ENCODE measurements around the gene IQSEC3.
A peak's percentile ranks its signal among the peaks of the same experiment; 100 is the strongest.
"Not testable (repeated sequence)": the region's sequence is repeated elsewhere in the genome, so short reads cannot be mapped to it uniquely, and the experiment has no call there.

The IQSEC3 gene

GRCh38 chr12:205026-205425, 138.5 kb downstream of the IQSEC3 start:
- DNase-seq = no peak

- no peak for DNase-seq
These were observed 140.3 kb downstream of the IQSEC3 start for GRCh38 chr12:206746-207440.

- DNase-seq = no peak
These were observed 141.2 kb downstream of the IQSEC3 start for GRCh38 chr12:207804-208203.

GRCh38 chr12:208813-209212, 142.2 kb downstream of the IQSEC3 start:
- no peak for DNase-seq

DNA sequence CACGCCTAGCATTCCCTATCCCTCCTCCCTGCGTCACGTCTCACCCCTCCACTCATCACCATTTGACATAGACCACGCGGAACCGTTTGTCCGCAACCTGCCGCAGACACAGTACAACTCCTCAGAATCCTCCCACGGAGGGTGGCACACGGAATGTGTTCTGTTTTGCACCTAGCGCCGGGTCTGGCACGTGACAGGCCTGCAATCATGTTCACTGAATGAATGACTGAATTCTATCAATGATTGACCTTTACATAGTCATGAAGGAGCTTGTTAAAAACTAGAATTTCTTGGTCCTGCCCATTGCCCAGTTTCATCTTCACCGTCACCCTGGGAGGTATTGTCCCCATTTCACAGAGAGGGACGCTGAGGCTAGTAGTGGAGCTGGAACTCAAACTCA, 142.7 kb downstream of the IQSEC3 start:
- DNase-seq = no peak

DNA sequence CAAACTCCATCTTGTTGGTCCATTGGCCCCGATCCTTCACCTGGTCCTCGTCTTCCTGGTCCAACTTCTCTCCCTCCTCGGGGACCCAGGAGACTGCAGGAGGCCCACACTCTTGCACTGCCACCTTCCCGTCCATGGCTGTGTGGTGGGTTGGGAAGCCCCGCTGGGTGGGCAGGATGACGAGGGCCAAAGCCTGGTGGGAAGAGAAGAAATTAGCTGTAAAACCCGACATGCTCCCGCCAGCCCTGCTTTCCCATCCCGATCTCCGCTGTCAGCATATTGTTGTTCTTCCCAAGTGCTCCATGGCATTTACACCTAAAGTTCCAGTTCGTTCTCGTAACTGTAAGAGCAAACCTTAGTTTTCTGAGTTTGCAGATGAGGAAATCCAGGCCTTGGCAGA, 143.3 kb downstream of the IQSEC3 start:
- no peak for DNase-seq

DNA sequence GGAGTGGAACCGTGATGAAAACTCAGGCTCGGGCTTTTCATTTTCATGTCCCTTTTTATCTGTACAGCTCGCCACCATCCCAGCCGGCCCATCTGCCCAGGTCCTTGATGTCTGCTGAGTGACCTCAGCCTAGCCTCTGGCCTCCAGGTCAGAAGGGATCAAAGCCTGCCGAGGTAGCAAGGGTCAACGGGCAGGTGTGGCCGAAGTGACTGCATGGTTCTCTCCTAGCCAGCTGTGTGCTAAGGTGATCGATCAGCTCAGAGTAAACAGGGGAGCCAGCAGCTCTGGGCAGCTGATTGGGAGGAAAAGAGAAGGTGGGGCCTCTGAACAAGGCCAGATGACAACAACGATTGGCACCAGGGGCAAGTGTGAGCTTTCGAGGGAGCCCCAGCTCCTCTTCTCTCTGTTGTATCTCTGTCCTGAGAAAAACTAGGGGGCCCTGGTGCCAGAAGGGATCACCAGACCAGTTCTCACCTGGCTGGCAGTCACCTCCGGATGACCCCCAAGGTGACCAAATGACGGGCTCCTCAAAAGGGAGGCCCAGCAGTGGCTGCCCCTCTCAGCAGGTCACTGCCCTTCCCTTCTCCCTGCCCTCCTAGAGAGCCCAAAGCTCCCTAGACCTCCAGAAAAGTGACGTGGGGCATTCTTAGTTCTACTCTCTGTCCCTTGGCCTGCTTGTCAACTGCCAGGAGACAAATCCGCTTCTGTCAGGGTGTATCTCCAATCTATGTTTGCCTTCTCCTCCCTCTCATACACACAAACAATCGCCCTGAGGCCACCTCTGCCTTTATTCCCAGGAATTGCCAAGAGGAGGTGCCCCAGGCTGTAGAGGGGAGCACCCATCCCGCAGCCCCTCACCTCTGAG, 143.9 kb downstream of the IQSEC3 start:
- no peak for DNase-seq

- DNase-seq = no peak
These were observed 144.5 kb downstream of the IQSEC3 start for GRCh38 chr12:211142-211465.

GRCh38 chr12:211639-212414, 145.3 kb downstream of the IQSEC3 start:
- no peak for DNase-seq

GRCh38 chr12:212415-212714, 145.8 kb downstream of the IQSEC3 start:
- DNase-seq = no peak

- no peak for DNase-seq
These were observed 146.4 kb downstream of the IQSEC3 start for GRCh38 chr12:212715-213526.

GRCh38 chr12:213527-213932, 147.0 kb downstream of the IQSEC3 start:
- DNase-seq = no peak

- no peak for DNase-seq
These were observed 147.6 kb downstream of the IQSEC3 start, which contains the start of gene SLC6A12 for GRCh38 chr12:214003-214741. Gene SLC6A12 (minus strand): TSS chr12:214157. CDS start chr12:209986, 4,171 bp downstream.

DNA sequence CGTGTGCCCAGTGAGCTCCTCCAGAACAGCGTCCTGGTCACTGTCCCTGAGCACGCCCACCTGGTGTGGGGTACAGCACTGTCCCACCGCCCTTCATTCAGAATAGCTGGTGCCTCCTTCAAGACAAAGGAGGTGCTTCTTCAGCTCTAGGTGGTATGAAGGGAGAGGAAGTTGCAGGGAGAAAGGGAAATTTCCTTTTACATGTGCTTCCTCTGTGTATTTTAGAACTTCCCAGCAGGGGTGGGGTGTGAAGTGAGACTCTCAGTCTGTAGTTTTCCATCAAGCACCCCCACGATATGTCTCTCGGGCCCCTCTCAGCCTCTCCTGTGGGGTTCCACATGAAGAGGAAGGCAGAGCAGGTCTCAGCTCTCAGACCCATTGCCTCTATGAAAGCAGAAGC, 148.5 kb downstream of the IQSEC3 start:
- no peak for DNase-seq

- not testable (repeated sequence) for DNase-seq
These were observed 150.5 kb downstream of the IQSEC3 start for GRCh38 chr12:217029-217428.

- DNase-seq = no peak
These were observed 151.7 kb downstream of the IQSEC3 start for GRCh38 chr12:218221-218620.

- no peak for DNase-seq
These were observed 152.4 kb downstream of the IQSEC3 start for GRCh38 chr12:218728-219590.

GRCh38 chr12:219891-220352, 153.4 kb downstream of the IQSEC3 start:
- DNase-seq = peak; percentile 58

- DNase-seq = no peak
These were observed 153.9 kb downstream of the IQSEC3 start for GRCh38 chr12:220491-220890.

DNA sequence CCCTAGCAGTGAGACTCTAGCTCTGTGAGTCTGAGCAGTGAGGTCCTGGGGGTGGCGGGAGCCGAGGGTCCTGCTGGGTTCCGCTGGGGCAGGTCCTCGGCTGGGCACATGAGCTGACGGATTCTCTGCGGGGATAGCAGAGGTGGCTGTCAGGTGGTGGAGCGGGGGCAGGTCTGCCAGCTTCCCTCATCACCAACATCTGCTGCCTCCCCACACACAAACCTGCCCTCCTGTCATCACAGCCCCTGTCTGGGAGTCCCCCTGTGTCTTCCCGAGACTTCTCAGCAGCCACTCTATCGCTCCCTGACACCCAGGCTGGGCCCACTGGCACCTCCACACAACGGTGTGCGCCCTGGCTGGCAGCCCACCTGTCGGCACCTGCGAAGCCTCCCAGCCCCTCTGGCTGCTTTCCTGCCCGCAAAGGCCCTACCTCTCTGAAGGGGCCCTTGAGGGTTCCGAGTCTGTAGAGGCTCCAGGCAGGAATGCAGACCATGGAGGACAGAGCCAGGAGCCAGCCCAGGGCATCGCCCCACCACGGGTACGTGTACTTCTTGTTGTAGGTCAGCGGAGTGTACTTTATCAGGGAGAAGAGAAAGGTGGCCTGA, 154.5 kb downstream of the IQSEC3 start:
- DNase-seq = no peak

DNA sequence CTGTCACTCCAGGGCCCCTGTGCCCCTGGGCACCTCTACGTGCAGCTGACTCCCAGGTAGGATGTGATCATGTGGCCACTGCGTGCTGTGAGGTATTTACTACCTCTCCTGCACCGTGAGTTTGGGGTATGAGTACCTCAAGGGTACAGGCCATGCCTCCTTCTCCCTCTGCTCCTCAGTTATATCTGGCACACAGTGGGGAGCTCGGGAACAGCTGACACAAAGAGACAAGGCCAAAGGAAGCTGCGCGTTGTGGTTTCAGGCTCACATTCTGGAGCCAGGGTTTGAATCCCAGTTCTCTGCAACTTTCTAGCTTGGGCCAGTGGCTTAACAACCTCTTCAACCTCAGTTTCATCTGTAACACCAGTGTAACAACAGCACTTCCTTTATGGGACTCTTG, 155.2 kb downstream of the IQSEC3 start:
- no peak for DNase-seq
